Endothelial cell of umbilical vein (primary cell): ENCODE results near the gene TMEM267. TPM values are rescaled to one million over a fixed set of nuclear protein-coding genes. Genes with fewer than 3 reads are reported as not detected.
A peak's percentile ranks its signal among the peaks of the same experiment; 100 is the strongest.

ENCODE experiments used
- BruUV-seq: library from RNA; stranded (reverse); fragments of 400-500 nt; replicated peaks from 2 replicates; lab custom pipeline; 2021; lab: Mats Ljungman, UMichigan
- CTCF ChIA-PET: fragments of 300-600, 350-600 bp; sonication (Branson Sonifier 250); formaldehyde crosslinking; loops from one replicate; lab custom pipeline; 2021; ENCODE audit warnings: antibody characterized with exemption, inconsistent platforms; lab: Charles Lee
- POLR2A ChIA-PET: fragments of 300-600, 350-600 bp; sonication (Branson Sonifier 250); formaldehyde crosslinking; loops from one replicate; lab custom pipeline; 2021; ENCODE audit warnings: antibody characterized with exemption, inconsistent platforms; lab: Charles Lee
- DNase-seq: peaks from one replicate; pipeline ENCODE4 v3.0.0-alpha.2; 2011; ENCODE audit warnings: low read depth, low spot score
- FAIRE-seq: peaks from 2 replicates; lab custom pipeline; 2011; peaks lifted over from hg19 to GRCh38; lab: Jason Lieb, UNC
- H2AFZ ChIP-seq: 2 replicates; pipeline ENCODE4 v1.6.0; 2012; ENCODE audit warnings: low read depth, low read length, control low read depth, inconsistent platforms
- H3K27ac ChIP-seq: 2 replicates; pipeline ENCODE4 v1.5.1; 2011; ENCODE audit warnings: low read depth, mild to moderate bottlenecking, control low read depth, low read length, moderate library complexity; ENCODE audit not compliant: insufficient read depth
- H3K27me3 ChIP-seq, 2 experiments: 2 replicates each; pipeline versions ENCODE4 v1.6.0 to v1.6.1; 2011; ENCODE audit warnings: low read length in 2 of 2, mixed read lengths in 1 of 2; ENCODE audit not compliant: control insufficient read depth in 2 of 2, insufficient read depth in 2 of 2
- H3K36me3 ChIP-seq, 2 experiments: 2 replicates in 1 of 2; 3 replicates in 1 of 2; pipeline ENCODE4 v1.5.1; 2011; ENCODE audit warnings: low read length in 2 of 2, mild to moderate bottlenecking in 1 of 2, moderate library complexity in 1 of 2; ENCODE audit not compliant: control insufficient read depth in 2 of 2, insufficient read depth in 2 of 2; ENCODE audit errors: extremely low read depth in 1 of 2
- H3K4me1 ChIP-seq: 3 replicates; pipeline ENCODE4 v1.5.1; 2011; ENCODE audit warnings: mild to moderate bottlenecking, low read length; ENCODE audit not compliant: control insufficient read depth, insufficient read depth; ENCODE audit errors: extremely low read depth
- H3K4me2 ChIP-seq: 2 replicates; pipeline ENCODE4 v1.6.1; 2011; ENCODE audit warnings: low read length, control low read depth, mixed read lengths; ENCODE audit not compliant: insufficient read depth
- H3K4me3 ChIP-seq, 3 experiments: fragments of 200-600 bp in 1 of 3; sonication (generic), shearing (Covaris generic) in 1 of 3; replicated peaks in 1 of 3; 2 replicates each; pipeline ENCODE4 v1.5.1; 2011 to 2016; ENCODE audit warnings: control low read depth in 3 of 3, low read length in 3 of 3, mild to moderate bottlenecking in 2 of 3, inconsistent platforms in 1 of 3, low read depth in 1 of 3, moderate library complexity in 1 of 3; ENCODE audit not compliant: insufficient read depth in 1 of 3
- H3K79me2 ChIP-seq: 2 replicates; pipeline ENCODE4 v1.6.0; 2012; ENCODE audit warnings: low read length, inconsistent platforms; ENCODE audit not compliant: control insufficient read depth, insufficient read depth
- H3K9ac ChIP-seq: replicated peaks from 2 replicates; pipeline ENCODE3; 2011; ENCODE audit warnings: low read length, control low read depth; ENCODE audit not compliant: insufficient read depth; ENCODE audit errors: extremely low read depth
- H3K9me1 ChIP-seq: replicated peaks from 3 replicates; pipeline ENCODE4 v1.6.0; 2011; ENCODE audit warnings: mild to moderate bottlenecking, low read length; ENCODE audit not compliant: control insufficient read depth, insufficient read depth; ENCODE audit errors: extremely low read depth
- H3K9me3 ChIP-seq: replicated peaks from 2 replicates; pipeline ENCODE4 v1.5.1; 2012; ENCODE audit warnings: low read length, inconsistent platforms; ENCODE audit not compliant: control insufficient read depth, insufficient read depth
- H4K20me1 ChIP-seq: replicated peaks from 2 replicates; pipeline ENCODE3; 2011; ENCODE audit warnings: mild to moderate bottlenecking, low read length; ENCODE audit not compliant: control insufficient read depth, insufficient read depth; ENCODE audit errors: extremely low read depth
- CTCF ChIP-seq, 2 donors: IDR thresholded peaks; 1 replicate in 1 of 2; 2 replicates in 1 of 2; pipeline ENCODE4 v1.5.1; 2011; ENCODE audit warnings: low read length in 2 of 2, mild to moderate bottlenecking in 2 of 2, moderate library complexity in 2 of 2, control low read depth in 1 of 2, inconsistent platforms in 1 of 2, low read depth in 1 of 2; ENCODE audit not compliant: insufficient read depth in 1 of 2; ENCODE audit errors: extremely low read depth in 1 of 2
- EZH2 ChIP-seq: IDR thresholded peaks from 2 replicates; pipeline ENCODE4 v1.6.1; 2012; ENCODE audit warnings: borderline replicate concordance, low read depth, mild to moderate bottlenecking, moderate library complexity, low read length, inconsistent platforms; ENCODE audit not compliant: severe bottlenecking
- FOS ChIP-seq: IDR thresholded peaks from 2 replicates; pipeline ENCODE4 v1.6.1; 2011; ENCODE audit warnings: mild to moderate bottlenecking, low read length, moderate library complexity, borderline replicate concordance; ENCODE audit not compliant: insufficient read depth
- GATA2 ChIP-seq: IDR thresholded peaks from 2 replicates; pipeline ENCODE4 v1.7.0; 2011; ENCODE audit warnings: low read depth, mild to moderate bottlenecking, moderate library complexity, mixed read lengths, low read length; ENCODE audit not compliant: insufficient read length, insufficient read depth
- JUN ChIP-seq: IDR thresholded peaks from 2 replicates; pipeline ENCODE4 v1.6.1; 2011; ENCODE audit warnings: borderline replicate concordance, low read depth; ENCODE audit not compliant: insufficient read length, insufficient read depth
- MYC ChIP-seq: IDR thresholded peaks from one replicate; pipeline ENCODE4 v1.6.1; 2011; ENCODE audit warnings: mild to moderate bottlenecking, low read depth, low read length
- POLR2A ChIP-seq: IDR thresholded peaks from 2 replicates; pipeline ENCODE4 v1.6.1; 2012; ENCODE audit warnings: low read depth, mild to moderate bottlenecking, control low read depth, low read length
- POLR2AphosphoS5 ChIP-seq: IDR thresholded peaks from 2 replicates; pipeline ENCODE4 v1.6.1; 2012; ENCODE audit warnings: low read depth, mild to moderate bottlenecking, control low read depth, low read length, moderate library complexity; ENCODE audit not compliant: insufficient read depth
- dilution Hi-C: fragments of 300-500 bp; cut with MboI; formaldehyde crosslinking; loops from one replicate; pipeline ENCODE4 v1.15.0; 2019; ENCODE audit warnings: low sequenced_read_pairs; ENCODE audit not compliant: extremely low pct_ligation_motif_present
- intact Hi-C: fragments of 100-400 bp; cut with micrococcal nuclease; formaldehyde crosslinking; loops from one replicate; pipeline ENCODE4 v1.10.0; 2022
- polyA plus RNA-seq, 4 experiments: library from polyadenylated mRNA; depleted of rRNA in 3 of 4; stranded (reverse) in 3 of 4; unstranded in 1 of 4; fragments of >200 nt; gene quantifications; 2 replicates each; pipeline versions ENCODE4 v1.2.1 to v1.2.3, GENCODE V29; 2011 to 2012; ENCODE audit warnings: missing spikeins in 1 of 4
- total RNA-seq: library from RNA; stranded (reverse); gene quantifications from 2 replicates; pipeline ENCODE4 v1.2.3, GENCODE V29; 2021
- TF ChIP-seq, protein P1 (sequence below): IDR thresholded peaks from 2 replicates; pipeline ENCODE4 v1.6.1; 2011; ENCODE audit not compliant: insufficient read depth, insufficient read length

TMEM267 gene
- total and polyA plus RNA-seq, 2 donors (not counting 3 experiments of a cell fraction or from before 2014, with no cell fraction given), result 5.4 to 8.6 TPM

- ChIA-PET CTCF (interaction anchor here (0.9 to 2.8 kb wide), 6 partner anchors 11 to 202 kb away, joined by 3 to 26 read pairs (median 4); partner anchors contain the start of genes HMGCS1 and TMEM267), POLR2A (interaction anchor here (1.0 to 1.3 kb wide), 2 partner anchors 8 to 31 kb away, joined by 5 to 9 read pairs; partner anchors contain the start of gene TMEM267)
- Histone ChIP-seq H3K36me3 (no peaks in the 10 kb centered on the region), H3K4me1 (peaks cover 11% of the 10 kb centered on the region), H2AFZ (peak within 1 kb of the TSS; percentile 90), H3K27ac (peak within 1 kb of the TSS; percentile 92), H3K79me2 (peaks cover 16% of the 10 kb centered on the region), H3K4me2 (peak within 1 kb of the TSS; percentile 96), H3K9me3 (no peaks in the 10 kb centered on the region), H3K9me1 (no peaks in the 10 kb centered on the region), H3K4me3 (peak within 1 kb of the TSS; percentile 68 to 93 (median 89)), H4K20me1 (no peaks in the 10 kb centered on the region), H3K27me3 (no peaks in the 10 kb centered on the region), H3K9ac (peak within 1 kb of the TSS; percentile 97)
- intact Hi-C loops (loop anchor here (1.0 to 10.0 kb wide), 4 partner anchors 31 to 1860 kb away; partner anchors contain the start of gene HMGCS1), dilution Hi-C loops (no loop called here)
- TF ChIP-seq GATA2, result no peak
- no peak for TF ChIP-seq JUN
- TF ChIP-seq CTCF (IDR thresholded peaks at IDR 0.05; ENCODE audit: extremely low read depth in 1 of 2, insufficient read depth in 1 of 2, low read depth in 1 of 2, low read length in 2 of 2), result no peak
- no peak for TF ChIP-seq EZH2
- peak; percentile 88 for TF ChIP-seq POLR2AphosphoS5
- TF ChIP-seq, protein P1, sequence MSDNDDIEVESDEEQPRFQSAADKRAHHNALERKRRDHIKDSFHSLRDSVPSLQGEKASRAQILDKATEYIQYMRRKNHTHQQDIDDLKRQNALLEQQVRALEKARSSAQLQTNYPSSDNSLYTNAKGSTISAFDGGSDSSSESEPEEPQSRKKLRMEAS, result peak; percentile 41
- TF ChIP-seq FOS, result no peak
- no peak for TF ChIP-seq MYC
- peak; percentile 93 for TF ChIP-seq POLR2A
- BruUV-seq, result TSS peak; percentile 91
- FAIRE-seq (peak; percentile 94), DNase-seq (peak; percentile 97)
These were observed 31.4 kb upstream of the TMEM267 start, which contains the start of gene C5orf34 for GRCh38 chr5:43514816-43515677. C5orf34 (minus strand) TSS chr5:43515148; CDS start chr5:43509339, 5,809 bp downstream.
